HepG2 (cell line): Measurements from ENCODE around the gene LRRC25. TPM values are rescaled to one million over a fixed set of nuclear protein-coding genes. Genes with fewer than 3 reads are reported as not detected.

Experiments
- ATAC-seq: fragments of 200-7000 bp; cut with Tn5 transposase; 3 replicates; pipeline ENCODE4 v1.9.1; 2020; ENCODE audit warnings: mild to moderate bottlenecking, moderate library complexity
- BruUV-seq: library from RNA; stranded (reverse); fragments of 400-500 nt; replicated peaks from 2 replicates; lab custom pipeline; 2021; lab: Mats Ljungman, UMichigan
- CTCF ChIA-PET: fragments of 300-600 bp; formaldehyde crosslinking; extraction: SDS; loops from one replicate; lab custom pipeline; 2021; ENCODE audit warnings: low total read pairs, inconsistent platforms, low intra/inter-chr PET ratio; lab: Yijun Ruan, JAX
- POLR2A ChIA-PET: fragments of 350-600 bp; sonication (Branson Sonifier 250); formaldehyde crosslinking; loops from one replicate; lab custom pipeline; 2020; ENCODE audit warnings: antibody characterized with exemption, inconsistent platforms; lab: Yijun Ruan, JAX
- DNase-seq: peaks from one replicate; pipeline ENCODE4 v3.0.0-alpha.2; 2015; ENCODE audit warnings: low spot score
- FAIRE-seq: peaks from 3 replicates; lab custom pipeline; 2011; peaks lifted over from hg19 to GRCh38; lab: Jason Lieb, UNC
- H2AFZ ChIP-seq: one replicate; pipeline ENCODE4 v1.6.1; 2011; ENCODE audit warnings: low read length, inconsistent platforms
- H3K27ac ChIP-seq: fragments of 300-600 bp; 3 replicates; pipeline ENCODE4 v1.8.0; 2011; ENCODE audit warnings: mixed run types, mild to moderate bottlenecking, mixed read lengths, low read length, inconsistent platforms; ENCODE audit not compliant: insufficient read depth; ENCODE audit errors: extremely low read length
- H3K27me3 ChIP-seq, 2 experiments: fragments of 200-600 bp in 1 of 2; 2 replicates in 1 of 2; 3 replicates in 1 of 2; pipeline versions ENCODE4 v1.6.0 to v1.8.0; 2011; ENCODE audit warnings: low read length in 2 of 2, mild to moderate bottlenecking in 2 of 2, moderate library complexity in 2 of 2, inconsistent platforms in 1 of 2; ENCODE audit not compliant: insufficient read depth in 2 of 2, control insufficient read depth in 1 of 2
- H3K36me3 ChIP-seq, 2 experiments: fragments of 200-600 bp in 1 of 2; replicated peaks in 1 of 2; 2 replicates in 1 of 2; 3 replicates in 1 of 2; pipeline versions ENCODE4 v1.5.1 to v1.8.0; 2011; ENCODE audit warnings: low read length in 2 of 2, inconsistent platforms in 1 of 2; ENCODE audit not compliant: insufficient read depth in 2 of 2, control insufficient read depth in 1 of 2
- H3K4me1 ChIP-seq: 2 replicates; pipeline ENCODE4 v1.5.1; 2012; ENCODE audit warnings: low read length, inconsistent platforms; ENCODE audit not compliant: insufficient read depth
- H3K4me2 ChIP-seq: 2 replicates; pipeline ENCODE4 v1.6.0; 2011; ENCODE audit warnings: low read depth, low read length, inconsistent platforms
- H3K4me3 ChIP-seq, 3 experiments: fragments of 200-600 bp in 1 of 3; sonication (generic), shearing (Covaris generic) in 1 of 3; replicated peaks in 1 of 3; 2 replicates each; pipeline ENCODE4 v1.5.1; 2011 to 2016; ENCODE audit warnings: low read length in 3 of 3, inconsistent platforms in 2 of 3, low read depth in 2 of 3, mild to moderate bottlenecking in 2 of 3, control low read depth in 1 of 3, mixed read lengths in 1 of 3; ENCODE audit not compliant: insufficient read depth in 1 of 3
- H3K79me2 ChIP-seq: one replicate; pipeline ENCODE4 v1.6.1; 2011; ENCODE audit warnings: low read length, inconsistent platforms; ENCODE audit not compliant: insufficient read depth
- H3K9ac ChIP-seq: 2 replicates; pipeline ENCODE4 v1.6.0; 2011; ENCODE audit warnings: mild to moderate bottlenecking, low read depth, low read length, inconsistent platforms; ENCODE audit not compliant: insufficient read depth
- H3K9me3 ChIP-seq: 2 replicates; pipeline ENCODE4 v1.5.1; 2012; ENCODE audit warnings: mild to moderate bottlenecking, low read length
- H4K20me1 ChIP-seq: 2 replicates; pipeline ENCODE4 v1.6.0; 2011; ENCODE audit warnings: inconsistent platforms, mild to moderate bottlenecking, low read length, moderate library complexity; ENCODE audit not compliant: insufficient read depth
- AGO2 ChIP-seq: fragments of 200-400 bp; formaldehyde crosslinking; optimal IDR thresholded peaks from 2 replicates; pipeline ENCODE3; 2017; ENCODE audit warnings: mild to moderate bottlenecking, low read depth, low read length, moderate library complexity
- MIER3 ChIP-seq: IDR thresholded peaks from 2 replicates; pipeline ENCODE4 v1.6.1; 2016; ENCODE audit warnings: missing compliant biosample characterization, borderline replicate concordance
- ZMYM2 ChIP-seq: sonication (generic); formaldehyde crosslinking; IDR thresholded peaks from 2 replicates; pipeline ENCODE4 v1.8.0; 2022; ENCODE audit warnings: mild to moderate bottlenecking, missing genetic modification reagents
- WGBS: methylation state at CpG from one replicate; pipeline ENCODE4 v1.1.6; 2017; ENCODE audit warnings: low lambda C conversion rate; 5-methylcytosine and 5-hydroxymethylcytosine counted together
- in situ Hi-C: cut with HindIII; loops from 2 replicates; pipeline ENCODE4 v1.10.0; 2017; ENCODE audit warnings: low pct_unique_long_range_greater_than_20kb; ENCODE audit not compliant: extremely low pct_ligation_motif_present
- intact Hi-C: fragments of 100-400 bp; cut with micrococcal nuclease; formaldehyde crosslinking; loops from one replicate; pipeline ENCODE4 v1.10.0; 2022; ENCODE audit not compliant: unreplicated experiment
- polyA plus RNA-seq, 8 experiments: library from polyadenylated mRNA; depleted of rRNA in 3 of 8; stranded (reverse) in 7 of 8; unstranded in 1 of 8; fragments of >200 nt; fragmentation: Illumina TruSeq in 4 of 8; extraction: Trizol in 4 of 8; gene quantifications; 2 replicates each; pipeline versions ENCODE4 v1.2.1 to v1.2.3, GENCODE V29; 2011 to 2016; ENCODE audit warnings: low read depth in 4 of 8, missing spikeins in 1 of 8, mixed read lengths in 1 of 8; ENCODE audit not compliant: insufficient read depth in 1 of 8
- total RNA-seq, 5 experiments: library from RNA; depleted of rRNA; stranded (reverse); fragments of >200 nt; fragmentation: Illumina TruSeq; extraction: Trizol; gene quantifications; 2 replicates each; pipeline ENCODE4 v1.2.3, GENCODE V29; 2016; ENCODE audit warnings: low read depth in 1 of 5
- TF ChIP-seq, protein P1 (sequence below): sonication (generic); formaldehyde crosslinking; IDR thresholded peaks from 2 replicates; pipeline ENCODE4 v1.4.0; 2020; ENCODE audit warnings: missing genetic modification reagents

Gene LRRC25
- total and polyA plus RNA-seq, 2 of the 13 experiments (the other 11 are each of a cell fraction or from before 2014, with no cell fraction given): 0.13 to 0.53 TPM

DNA sequence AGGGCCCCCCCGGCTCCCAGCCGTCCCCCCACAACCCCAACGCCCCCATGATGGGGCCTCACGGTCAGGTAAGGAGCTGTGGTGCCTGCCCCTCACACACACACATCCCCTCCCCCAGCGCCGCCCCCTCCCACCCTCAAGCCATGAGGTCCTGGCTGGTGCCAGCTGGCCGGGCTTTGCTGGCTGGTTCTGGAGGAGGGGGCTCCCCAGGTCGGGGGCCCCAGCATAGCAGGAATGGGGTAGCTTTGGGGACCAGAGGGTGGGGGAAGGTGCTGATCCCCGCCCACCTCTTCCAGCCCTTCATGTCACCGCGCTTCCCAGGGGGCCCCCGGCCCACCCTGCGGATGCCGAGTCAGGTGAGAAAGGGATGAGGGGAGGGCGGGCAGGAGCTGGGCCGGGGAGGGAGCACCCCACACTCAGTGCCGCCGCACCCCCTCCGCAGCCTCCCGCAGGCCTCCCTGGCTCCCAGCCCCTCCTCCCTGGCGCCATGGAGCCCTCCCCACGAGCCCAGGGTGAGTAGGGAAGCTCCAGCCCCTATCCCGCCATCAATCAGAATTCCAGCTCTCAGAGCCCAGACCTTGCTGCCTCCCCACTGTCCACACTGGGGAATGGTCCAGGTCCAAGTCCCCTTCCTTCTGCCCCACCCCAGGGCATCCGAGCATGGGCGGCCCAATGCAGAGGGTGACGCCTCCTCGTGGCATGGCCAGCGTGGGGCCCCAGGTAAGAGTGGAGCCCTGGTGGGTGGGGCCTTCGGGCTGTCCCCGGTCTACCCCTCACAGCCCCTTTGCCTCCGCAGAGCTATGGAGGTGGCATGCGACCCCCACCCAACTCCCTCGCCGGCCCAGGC is 34.2 kb upstream of the LRRC25 start:
- Histone ChIP-seq H3K36me3 (peaks cover 1 to 3% of the 10 kb centered on the region in 2 experiments; a peak in 2 of 5 replicates), H2AFZ (no peak overlapping the region), H3K9ac (no peak overlapping the region), H3K4me1 (no peaks in the 10 kb centered on the region), H3K9me3 (no peaks in the 10 kb centered on the region), H3K27me3 (no peaks in the 10 kb centered on the region), H4K20me1 (no peaks in the 10 kb centered on the region), H3K79me2 (no peaks in the 10 kb centered on the region), H3K27ac (no peak overlapping the region), H3K4me3 (no peak overlapping the region), H3K4me2 (no peak overlapping the region)
- CTCF ChIA-PET: no interaction called here
- no TSS peak for BruUV-seq
- FAIRE-seq (no peak), DNase-seq (no peak), ATAC-seq (no peak)
- TF ChIP-seq AGO2: peak; percentile 63
- no peak for TF ChIP-seq ZMYM2 (CRISPR knock-in tag)
- TF ChIP-seq, protein P1, sequence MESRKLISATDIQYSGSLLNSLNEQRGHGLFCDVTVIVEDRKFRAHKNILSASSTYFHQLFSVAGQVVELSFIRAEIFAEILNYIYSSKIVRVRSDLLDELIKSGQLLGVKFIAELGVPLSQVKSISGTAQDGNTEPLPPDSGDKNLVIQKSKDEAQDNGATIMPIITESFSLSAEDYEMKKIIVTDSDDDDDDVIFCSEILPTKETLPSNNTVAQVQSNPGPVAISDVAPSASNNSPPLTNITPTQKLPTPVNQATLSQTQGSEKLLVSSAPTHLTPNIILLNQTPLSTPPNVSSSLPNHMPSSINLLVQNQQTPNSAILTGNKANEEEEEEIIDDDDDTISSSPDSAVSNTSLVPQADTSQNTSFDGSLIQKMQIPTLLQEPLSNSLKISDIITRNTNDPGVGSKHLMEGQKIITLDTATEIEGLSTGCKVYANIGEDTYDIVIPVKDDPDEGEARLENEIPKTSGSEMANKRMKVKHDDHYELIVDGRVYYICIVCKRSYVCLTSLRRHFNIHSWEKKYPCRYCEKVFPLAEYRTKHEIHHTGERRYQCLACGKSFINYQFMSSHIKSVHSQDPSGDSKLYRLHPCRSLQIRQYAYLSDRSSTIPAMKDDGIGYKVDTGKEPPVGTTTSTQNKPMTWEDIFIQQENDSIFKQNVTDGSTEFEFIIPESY: 0 out of 2 replicates have a peak, but pooled peaks have one; percentile 15
- no peak for TF ChIP-seq MIER3 (CRISPR knock-in tag)
- intact Hi-C loops (no loop called here), in situ Hi-C loops (no loop called here)
- 94% methylated on average over 21 of the region's 34 CpGs for WGBS
- POLR2A ChIA-PET: no interaction called here
